ENCODE results near the gene CTNND2. TPM values are rescaled to one million over a fixed set of nuclear protein-coding genes. Genes with fewer than 3 reads are reported as not detected.

Gene CTNND2
- total and polyA plus RNA-seq, 9 of the 15 experiments (the other 6 are each of a cell fraction or from before 2014, with no cell fraction given) = 0.03 to 0.35 TPM; not detected in 7

GRCh38 chr5:11758321-11758720 is 145.9 kb downstream of the CTNND2 start (continued):
- TF ChIP-seq RERE (CRISPR knock-in tag; IDR thresholded peaks at IDR 0.05; ENCODE audit: borderline replicate concordance) (no peak), PHB (CRISPR knock-in tag; IDR thresholded peaks at IDR 0.05) (no peak), CLOCK (CRISPR knock-in tag; IDR thresholded peaks at IDR 0.05; ENCODE audit: borderline replicate concordance) (no peak)

All from K562 (cell line).